Colonic mucosa (tissue), 4 donors: ENCODE measurements around the gene ANKRD29. TPM values are rescaled to one million over a fixed set of nuclear protein-coding genes. Genes with fewer than 3 reads are reported as not detected.

Experiments used
- DNase-seq: peaks from one replicate; pipeline ENCODE4 v3.0.0-alpha.2; 2020
- H3K27ac ChIP-seq: fragments of 200-600 bp; one replicate; pipeline ENCODE4 v1.8.0; 2021
- H3K27me3 ChIP-seq: fragments of 200-600 bp; one replicate; pipeline ENCODE4 v1.8.0; 2021
- H3K36me3 ChIP-seq: fragments of 200-600 bp; one replicate; pipeline ENCODE4 v1.8.0; 2021
- H3K4me1 ChIP-seq: fragments of 200-600 bp; one replicate; pipeline ENCODE4 v1.8.0; 2021; ENCODE audit warnings: mild to moderate bottlenecking
- H3K4me3 ChIP-seq: fragments of 200-600 bp; one replicate; pipeline ENCODE4 v1.8.0; 2021
- H3K9ac ChIP-seq, 2 donors: one replicate each; pipeline ENCODE4 v1.7.0; 2013; ENCODE audit warnings: control low read depth in 2 of 2, low read depth in 2 of 2, low read length in 2 of 2
- H3K9me3 ChIP-seq: fragments of 200-600 bp; one replicate; pipeline ENCODE4 v1.8.0; 2021
- CTCF ChIP-seq: fragments of 200-600 bp; IDR thresholded peaks from one replicate; pipeline ENCODE4 v1.8.0; 2022; ENCODE audit warnings: antibody characterized with exemption, mild to moderate bottlenecking
- intact Hi-C: fragments of 100-400 bp; cut with DNase I; formaldehyde crosslinking; loops from one replicate; pipeline ENCODE4 v1.14.1; 2022
- total RNA-seq, 2 donors: library from RNA; stranded (reverse); fragmentation: NEBNext Ultra II Directional in 1 of 2; extraction: Animal tissue kit (Norgen Biotek cat#: 25700) in 1 of 2; gene quantifications; one replicate each; pipeline ENCODE4 v1.2.1, GENCODE V29; 2021
- donor health status: healthy.
- donor health status: DM: no; HTN: no; CAD: no.
- donor health status: DM: no; HTN: no; CAD: no.

The ANKRD29 gene
- total RNA-seq, 2 donors from 2014 or later, result 1.0 to 1.1 TPM

DNA sequence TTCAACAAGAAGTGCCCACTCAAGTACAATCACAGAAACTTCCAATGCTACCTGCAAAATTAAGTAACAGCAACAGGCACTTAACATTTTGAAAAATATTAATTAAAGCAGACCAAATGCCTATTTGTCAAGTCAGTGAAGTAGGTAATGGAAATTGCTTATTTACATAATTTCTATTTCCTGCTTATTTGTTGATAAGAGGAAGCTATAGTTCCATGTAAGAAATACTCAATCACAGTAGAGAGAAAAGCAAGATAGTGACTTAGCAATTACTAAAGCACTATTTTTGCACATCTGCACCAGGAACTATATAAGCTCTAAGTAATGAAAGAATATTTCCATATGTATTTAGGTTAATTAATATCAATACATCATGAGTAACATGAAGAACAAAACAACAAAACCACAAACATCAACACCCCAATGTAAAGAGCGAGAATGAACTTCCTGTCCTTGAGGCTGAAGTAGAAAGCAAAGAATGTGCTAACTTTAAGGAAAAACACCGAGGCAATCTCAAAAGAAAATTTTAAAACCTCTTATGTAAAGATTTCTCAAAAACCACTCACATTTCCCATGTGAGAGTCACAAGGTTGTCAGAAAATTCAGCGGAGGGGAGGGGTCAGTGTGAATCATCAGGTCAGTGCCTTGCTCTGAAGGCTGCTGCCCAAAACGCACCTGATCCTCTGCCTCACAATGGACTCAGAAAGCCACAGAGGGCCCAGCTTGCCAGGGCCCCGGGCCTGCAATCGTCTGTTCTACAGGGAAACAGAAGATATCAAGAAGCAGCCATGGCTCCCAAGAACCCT lies 88.9 kb downstream of the ANKRD29 start:
- intact Hi-C loops, result no loop called here
- H3K4me1 ChIP-seq, result no peaks in the 10 kb centered on the region
- H3K4me3 ChIP-seq, result no peak overlapping the region
- no peaks in the 10 kb centered on the region for H3K36me3 ChIP-seq
- no peak for DNase-seq
- peak overlapping the region; percentile 50 for H3K27ac ChIP-seq
- no peaks in the 10 kb centered on the region for H3K9me3 ChIP-seq
- H3K27me3 ChIP-seq, result no peaks in the 10 kb centered on the region
- TF ChIP-seq CTCF, result no peak
- no peak overlapping the region for H3K9ac ChIP-seq

DNA sequence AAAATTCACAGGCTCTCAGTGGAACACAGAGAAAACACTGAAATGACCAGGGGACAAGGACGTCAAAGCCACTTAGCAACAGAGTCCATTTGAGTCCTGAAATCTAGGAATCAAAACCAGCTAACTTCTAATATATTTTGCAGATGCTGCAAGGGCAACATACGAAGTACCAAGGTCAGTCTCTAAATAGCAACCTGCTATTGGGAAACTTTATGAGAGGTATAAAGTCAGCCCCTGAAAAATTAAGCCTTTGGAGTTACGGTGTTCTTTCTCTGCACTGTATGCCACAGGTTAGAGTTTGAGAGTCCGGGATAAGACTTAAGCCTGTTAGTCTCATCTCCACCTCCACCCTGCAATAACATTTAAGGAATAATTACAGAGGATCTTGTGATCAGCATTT lies 89.7 kb downstream of the ANKRD29 start:
- no peaks in the 10 kb centered on the region for H3K4me1 ChIP-seq
- H3K9ac ChIP-seq, result no peak overlapping the region
- TF ChIP-seq CTCF, result no peak
- peaks cover under 1% of the 10 kb centered on the region for H3K36me3 ChIP-seq
- no peaks in the 10 kb centered on the region for H3K27me3 ChIP-seq
- H3K4me3 ChIP-seq, result no peak overlapping the region
- no peak for DNase-seq
- H3K27ac ChIP-seq, result no peak overlapping the region
- intact Hi-C loops, result no loop called here
- no peaks in the 10 kb centered on the region for H3K9me3 ChIP-seq

- no peak overlapping the region for H3K4me3 ChIP-seq
- TF ChIP-seq CTCF, result no peak
- no peak overlapping the region for H3K9ac ChIP-seq
- intact Hi-C loops, result no loop called here
- no peak for DNase-seq
- peaks cover 5% of the 10 kb centered on the region for H3K36me3 ChIP-seq
- H3K4me1 ChIP-seq, result no peaks in the 10 kb centered on the region
- no peak overlapping the region for H3K27ac ChIP-seq
- no peaks in the 10 kb centered on the region for H3K9me3 ChIP-seq
- H3K27me3 ChIP-seq, result no peaks in the 10 kb centered on the region
Measured at GRCh38 chr18:23572570-23572969, 90.1 kb downstream of the ANKRD29 start.

GRCh38 chr18:23572012-23572411 lies 90.7 kb downstream of the ANKRD29 start:
- H3K9me3 ChIP-seq, result no peaks in the 10 kb centered on the region
- DNase-seq, result no peak
- no peak for TF ChIP-seq CTCF
- H3K27ac ChIP-seq, result no peak overlapping the region
- no peaks in the 10 kb centered on the region for H3K4me1 ChIP-seq
- H3K36me3 ChIP-seq, result peaks cover 10% of the 10 kb centered on the region
- no peak overlapping the region for H3K4me3 ChIP-seq
- no peaks in the 10 kb centered on the region for H3K27me3 ChIP-seq
- intact Hi-C loops, result no loop called here
- H3K9ac ChIP-seq, result no peak overlapping the region

GRCh38 chr18:23570912-23571504 lies 91.7 kb downstream of the ANKRD29 start:
- H3K27ac ChIP-seq, result no peak overlapping the region
- H3K36me3 ChIP-seq, result peaks cover 11% of the 10 kb centered on the region
- H3K4me1 ChIP-seq, result no peaks in the 10 kb centered on the region
- no peak for DNase-seq
- intact Hi-C loops, result no loop called here
- H3K9me3 ChIP-seq, result no peaks in the 10 kb centered on the region
- no peaks in the 10 kb centered on the region for H3K27me3 ChIP-seq
- no peak overlapping the region for H3K9ac ChIP-seq
- no peak for TF ChIP-seq CTCF
- H3K4me3 ChIP-seq, result no peak overlapping the region
